Suppressor macrophage treated with lipopolysaccharide for 4 hours (primary cell): ENCODE data around the gene HOPX.
"Not testable (repeated sequence)": the region's sequence is repeated elsewhere in the genome, so short reads cannot be mapped to it uniquely, and the experiment has no call there.

Experiments used
- DNase-seq: peaks from one replicate; pipeline ENCODE4 v3.0.0-alpha.2; 2020

Gene HOPX

DNA sequence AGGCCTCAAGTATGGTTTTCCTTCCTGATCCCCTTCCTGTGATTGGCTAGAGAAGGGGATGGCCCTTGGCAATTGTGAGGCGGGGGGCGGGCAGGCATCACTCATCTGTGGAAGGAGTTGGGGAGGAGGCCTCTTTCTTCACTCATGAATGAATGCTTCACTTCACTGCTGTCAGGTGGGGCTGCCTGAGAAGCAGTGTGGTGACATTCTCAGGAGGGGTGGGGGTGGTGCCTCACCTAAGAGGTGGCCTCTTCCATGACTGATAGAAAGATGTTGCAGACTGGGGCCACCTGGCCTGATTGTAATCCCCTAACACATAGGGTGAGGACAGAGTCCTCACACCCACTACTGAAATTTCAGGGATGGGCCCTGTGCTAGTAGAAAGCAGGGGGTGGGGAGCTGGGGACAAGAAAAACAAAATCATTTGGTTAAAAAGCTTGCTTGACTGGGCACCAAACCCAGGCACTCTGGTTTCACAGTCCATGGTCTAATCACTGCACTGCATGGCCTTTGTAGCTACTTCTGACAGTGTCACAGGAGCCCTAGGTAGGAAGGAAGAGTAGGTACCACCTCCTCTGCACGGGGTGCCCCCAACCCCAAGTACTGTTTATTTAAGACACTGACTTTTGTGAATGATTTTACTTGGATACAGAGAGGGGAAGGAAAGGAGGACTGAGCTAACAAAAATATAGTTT, 5.6 kb upstream of the HOPX start:
- DNase-seq: no peak

DNA sequence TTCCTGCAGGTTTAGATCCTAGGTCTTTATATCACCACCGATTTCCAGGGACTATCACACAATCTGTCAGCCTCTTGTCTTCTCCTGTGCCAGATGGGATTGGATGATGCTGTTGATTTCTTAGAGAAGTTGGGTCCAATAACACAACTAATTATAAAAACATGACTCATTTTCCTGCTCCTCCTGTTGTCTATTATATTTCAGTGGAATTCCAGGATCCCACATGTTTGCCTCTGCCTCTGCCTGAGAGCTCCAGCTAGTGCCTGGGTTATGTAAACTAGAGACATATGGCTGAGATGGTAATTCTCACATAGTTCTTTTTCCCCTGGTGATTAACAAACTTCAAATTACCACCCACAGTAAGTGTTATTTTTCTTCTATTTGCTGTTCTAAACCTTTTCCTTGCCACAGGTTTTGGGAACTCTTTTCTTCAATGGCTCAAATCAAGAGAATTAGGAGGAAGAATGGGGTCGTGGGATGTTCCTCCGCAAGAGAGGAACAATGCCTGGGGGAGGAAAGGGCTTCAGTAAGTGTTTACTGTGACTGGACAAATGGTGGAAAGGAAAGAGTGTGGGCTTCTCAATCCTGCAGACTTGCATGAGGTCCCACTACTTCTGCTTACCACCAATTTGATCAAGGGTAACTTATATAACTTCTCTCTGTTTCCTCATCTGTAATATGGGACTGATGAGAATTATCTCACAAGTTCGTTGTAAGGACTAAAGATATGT, 3.4 kb upstream of the HOPX start:
- DNase-seq: no peak

DNA sequence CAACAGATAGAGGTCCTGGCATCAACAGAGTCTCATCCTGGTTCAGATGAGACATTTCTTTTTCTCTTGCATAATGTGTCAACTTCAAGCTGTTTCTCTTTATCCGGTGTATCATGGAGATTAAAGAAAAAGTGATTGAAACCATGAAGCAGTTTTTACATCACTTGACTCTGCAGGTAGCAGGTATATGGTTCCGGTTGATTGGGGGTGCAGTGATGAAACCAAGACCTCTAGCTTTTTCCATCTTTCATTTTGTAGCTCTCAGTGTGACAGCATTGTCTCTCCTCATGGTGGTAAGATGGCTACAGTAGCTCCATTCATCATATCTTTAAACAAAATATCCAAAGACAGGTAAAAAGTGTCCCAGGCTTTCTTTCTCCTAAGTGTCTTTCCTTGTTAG, 2.4 kb upstream of the HOPX start:
- DNase-seq: no peak

DNA sequence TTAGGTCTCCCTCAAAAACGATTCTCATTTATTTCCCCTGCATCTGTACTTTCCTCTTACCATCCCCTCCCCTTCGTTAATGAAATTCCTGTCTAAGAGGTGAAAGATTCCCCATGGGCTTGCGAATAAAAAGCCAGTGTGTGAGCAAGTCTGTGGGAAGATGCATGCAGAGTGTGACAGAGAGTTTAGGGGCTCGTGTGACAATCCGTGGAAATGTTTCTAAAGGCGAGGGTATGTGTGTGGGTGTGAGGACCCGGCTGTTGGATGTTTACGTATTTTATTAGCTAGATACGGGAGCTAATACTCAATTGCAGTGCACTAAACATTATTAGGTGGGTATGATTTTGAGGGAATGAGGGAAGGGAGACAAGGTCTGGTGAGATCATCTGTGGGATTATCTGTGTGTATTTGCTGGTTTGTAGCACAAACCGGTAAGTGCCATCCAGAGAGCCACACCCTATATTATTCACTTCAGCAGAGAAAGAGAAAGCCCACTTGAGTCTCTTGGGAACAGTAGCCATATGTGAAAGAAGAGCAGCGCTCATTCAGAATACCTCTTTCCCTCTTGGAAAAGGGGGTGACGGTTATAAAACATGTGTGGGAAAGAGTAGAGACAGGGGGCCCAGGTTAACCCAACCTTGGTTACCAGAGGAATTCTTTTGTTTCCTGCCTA, 893 bp upstream of the HOPX start:
- no peak for DNase-seq

- no peak for DNase-seq
Measured at GRCh38 chr4:56680266-56680665, 830 bp downstream of the HOPX start.

DNA sequence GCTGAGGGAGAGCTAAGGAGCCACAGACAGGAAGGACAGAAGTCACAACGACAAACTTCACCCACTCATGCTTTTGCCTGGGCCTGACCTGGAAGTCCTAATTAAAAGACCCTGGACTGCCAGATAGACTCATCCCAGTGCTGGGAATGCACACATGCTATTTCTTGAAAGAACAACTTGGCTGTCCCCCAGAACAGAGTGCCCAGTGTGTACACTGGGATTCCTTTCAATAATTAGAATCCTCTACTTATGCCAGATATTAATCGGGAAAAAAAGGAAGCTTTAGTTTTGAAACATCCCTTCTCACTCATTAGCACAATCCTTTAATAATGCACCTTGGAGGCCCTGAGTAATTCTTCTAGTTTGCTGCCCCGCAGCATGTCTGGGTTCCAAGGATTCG, 3.4 kb downstream of the HOPX start:
- no peak for DNase-seq

- DNase-seq: no peak
Measured at GRCh38 chr4:56674984-56675383, 6.1 kb downstream of the HOPX start.

DNA sequence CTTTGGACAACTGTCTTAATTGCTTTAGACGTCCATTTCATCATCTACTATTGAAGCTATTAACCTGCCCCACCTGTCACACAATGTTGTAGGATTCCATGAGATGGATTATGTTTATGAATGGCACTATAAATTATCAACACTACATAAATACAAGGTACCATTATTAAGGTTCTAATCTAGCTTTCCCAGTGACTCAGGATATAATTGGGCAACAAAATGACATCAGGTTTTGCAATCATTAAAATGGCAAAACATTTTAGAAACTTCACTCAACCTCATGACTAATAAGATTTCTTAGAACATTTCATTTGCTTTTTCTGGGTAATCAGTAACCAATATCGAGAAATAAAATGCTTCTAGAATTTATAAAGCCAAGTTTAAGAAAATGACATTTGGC, 9.2 kb downstream of the HOPX start:
- DNase-seq: peak; percentile 72

DNA sequence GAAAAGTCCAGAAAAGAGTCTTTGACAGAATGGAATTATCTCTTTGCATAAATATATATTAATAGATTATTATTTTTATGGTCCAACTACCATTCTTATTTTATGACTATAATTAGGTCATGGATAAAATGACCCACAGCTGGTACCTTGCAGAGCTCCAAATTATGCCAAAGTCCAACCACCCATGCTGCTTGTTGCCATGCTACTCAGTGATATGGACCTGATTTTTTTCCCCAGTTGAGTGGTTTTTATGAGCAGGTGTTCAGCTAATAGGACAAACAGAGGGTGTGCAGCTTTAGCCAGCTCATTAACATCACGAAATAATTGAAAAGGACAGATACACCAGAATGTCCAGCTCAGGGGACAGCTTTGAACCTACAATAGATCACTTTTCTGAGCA, 9.7 kb downstream of the HOPX start:
- DNase-seq: no peak

DNA sequence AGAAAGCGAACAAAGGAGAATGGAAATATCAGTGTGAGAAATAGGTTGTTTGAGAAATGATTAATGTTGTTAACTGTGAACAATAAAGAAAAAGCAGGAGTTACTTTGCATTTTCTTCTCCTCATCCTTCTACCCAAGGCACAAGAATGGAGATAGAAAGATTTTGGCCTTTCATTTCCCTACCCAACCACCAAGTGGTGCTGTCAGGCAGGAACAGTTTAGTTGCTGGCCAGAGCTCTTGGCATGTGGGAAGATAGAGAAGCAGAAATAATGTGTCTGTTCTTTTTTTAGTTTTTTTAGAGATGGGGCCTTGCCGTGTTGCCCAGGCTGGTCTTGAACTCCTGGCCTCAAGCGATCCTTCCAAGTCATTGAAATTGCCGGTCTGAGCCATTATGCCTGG, 12.8 kb downstream of the HOPX start:
- DNase-seq: no peak

DNA sequence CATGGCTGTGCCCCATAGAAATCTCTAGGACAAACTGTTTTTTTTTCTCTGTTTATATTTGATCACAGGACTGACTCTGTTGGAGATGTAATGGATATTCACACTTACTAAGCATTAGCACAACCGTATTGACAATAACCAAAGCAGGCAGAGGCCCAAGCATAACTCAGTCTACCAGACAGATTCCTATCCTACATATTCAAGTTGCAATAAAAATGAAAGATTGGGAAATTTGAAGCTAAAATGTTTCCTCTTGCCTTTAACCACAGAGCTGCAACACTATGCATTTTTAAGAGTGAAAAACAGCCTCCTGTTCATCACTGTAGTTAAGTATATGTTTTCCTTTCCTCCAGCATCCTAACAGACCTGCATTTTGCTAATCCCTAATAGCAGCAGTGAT, 13.7 kb downstream of the HOPX start:
- DNase-seq: not testable (repeated sequence)

GRCh38 chr4:56666279-56666678, 14.8 kb downstream of the HOPX start:
- peak; percentile 43 for DNase-seq

DNA sequence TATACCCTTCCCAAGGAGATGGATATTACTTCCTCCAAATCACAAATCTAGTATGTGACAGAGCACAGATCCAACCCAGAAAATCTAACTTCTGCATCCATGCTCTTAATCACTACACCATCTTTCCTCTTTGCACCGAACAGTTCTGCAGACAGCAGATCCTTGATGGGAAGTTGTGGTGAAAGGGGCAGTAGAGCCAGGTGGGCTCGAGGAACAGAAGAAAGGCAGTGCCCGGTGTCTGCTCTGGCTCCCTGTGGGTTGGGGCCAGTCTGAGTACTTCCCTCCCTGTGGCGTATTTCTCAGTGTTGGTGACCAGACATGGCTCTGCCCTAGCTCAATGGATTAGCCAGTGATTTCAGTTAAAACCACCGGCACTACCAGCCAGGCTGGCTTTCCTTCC, 15.3 kb downstream of the HOPX start:
- no peak for DNase-seq

DNA sequence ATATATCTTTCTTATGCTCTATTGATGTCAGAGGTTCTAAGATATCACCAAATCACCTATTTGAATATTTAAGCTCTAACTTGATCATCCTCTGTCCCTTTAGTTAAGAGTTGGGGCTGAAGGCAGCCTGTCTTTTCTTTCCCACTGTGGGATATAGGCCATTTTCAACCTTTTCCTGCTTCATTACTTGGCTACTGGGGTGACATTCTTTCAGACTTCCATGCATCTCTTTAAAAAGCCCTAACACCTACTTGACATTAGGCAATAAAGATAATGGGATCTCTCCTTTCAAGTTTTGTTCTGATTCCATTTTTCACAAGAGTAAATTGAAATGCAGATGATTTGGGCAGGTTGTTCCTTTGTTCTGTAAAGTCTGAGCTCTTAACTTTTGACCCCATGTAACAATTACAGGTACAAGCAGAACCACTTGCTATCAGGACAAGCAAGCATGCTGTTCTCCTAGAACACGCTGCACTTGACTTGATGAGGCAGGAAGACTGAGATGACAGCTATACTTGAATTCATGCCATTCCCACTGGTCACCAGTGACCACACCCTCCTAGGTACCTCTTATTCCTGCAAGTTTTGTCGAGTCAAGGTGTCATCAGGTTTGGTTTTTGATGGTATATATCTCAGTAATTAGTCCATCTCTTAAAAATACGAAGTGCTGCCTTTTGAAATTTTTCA, 18.2 kb downstream of the HOPX start:
- DNase-seq: no peak

GRCh38 chr4:56659946-56660345, 21.1 kb downstream of the HOPX start:
- DNase-seq: no peak

GRCh38 chr4:56658528-56658927, 22.6 kb downstream of the HOPX start:
- DNase-seq: no peak

- no peak for DNase-seq
Measured at GRCh38 chr4:56657818-56658217, 23.3 kb downstream of the HOPX start.

DNA sequence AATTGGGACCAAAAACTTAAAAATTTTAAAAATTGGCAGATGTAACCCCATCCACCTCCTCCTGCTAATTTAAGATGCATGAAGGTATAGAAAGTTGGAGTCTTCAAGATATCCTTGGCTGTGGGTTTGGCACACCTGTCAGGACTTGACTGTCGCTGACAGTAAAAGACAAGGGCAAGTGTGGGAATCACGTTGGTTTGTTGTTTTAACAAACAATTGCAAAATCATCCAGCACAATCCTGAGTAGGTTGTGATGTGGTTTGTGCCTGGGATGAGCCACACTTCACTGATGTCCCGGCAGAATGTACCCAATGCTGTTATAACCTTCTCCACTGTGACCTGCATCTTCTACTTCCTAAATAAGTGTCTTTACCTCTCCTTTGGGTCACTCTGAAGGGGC, 24.0 kb downstream of the HOPX start:
- no peak for DNase-seq

DNA sequence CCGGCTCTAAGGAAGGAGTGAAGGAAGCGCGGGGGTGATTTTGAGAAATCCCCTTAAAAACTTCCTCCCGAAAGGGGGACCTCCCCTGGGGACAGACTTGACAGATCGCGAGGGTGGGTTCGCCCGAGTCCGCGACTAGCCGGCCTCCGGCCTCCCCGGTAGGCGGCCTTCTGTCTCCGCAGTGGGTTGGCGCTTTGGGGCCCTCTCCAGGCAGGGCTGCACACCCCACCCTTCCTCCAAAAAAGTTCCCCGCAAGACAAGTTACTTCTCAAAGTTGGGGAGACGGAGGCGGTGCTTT, 24.8 kb downstream of the HOPX start:
- DNase-seq: no peak

- no peak for DNase-seq
Measured at GRCh38 chr4:56655627-56656345, 25.3 kb downstream of the HOPX start.

DNA sequence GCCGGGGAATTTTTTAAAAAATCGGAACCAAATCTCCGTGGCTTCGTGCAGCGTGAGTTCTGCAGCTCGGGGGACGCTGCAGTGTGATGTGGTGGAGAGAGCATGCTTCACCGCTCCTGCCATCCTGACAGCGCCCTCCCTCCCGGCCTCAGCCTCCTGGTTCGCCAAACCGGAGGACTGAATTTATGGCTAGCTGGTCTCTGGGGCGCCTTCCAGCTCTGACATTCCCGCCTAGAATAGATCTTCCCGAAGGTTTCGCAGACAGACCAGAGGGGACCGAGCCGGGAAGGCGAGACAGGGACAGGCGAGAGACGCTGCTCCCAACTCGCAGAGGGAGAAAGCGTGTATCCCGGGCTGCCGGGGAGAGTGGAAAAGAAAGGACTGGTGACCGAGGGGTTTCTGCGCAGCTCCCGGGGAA, 25.9 kb downstream of the HOPX start:
- DNase-seq: no peak

DNA sequence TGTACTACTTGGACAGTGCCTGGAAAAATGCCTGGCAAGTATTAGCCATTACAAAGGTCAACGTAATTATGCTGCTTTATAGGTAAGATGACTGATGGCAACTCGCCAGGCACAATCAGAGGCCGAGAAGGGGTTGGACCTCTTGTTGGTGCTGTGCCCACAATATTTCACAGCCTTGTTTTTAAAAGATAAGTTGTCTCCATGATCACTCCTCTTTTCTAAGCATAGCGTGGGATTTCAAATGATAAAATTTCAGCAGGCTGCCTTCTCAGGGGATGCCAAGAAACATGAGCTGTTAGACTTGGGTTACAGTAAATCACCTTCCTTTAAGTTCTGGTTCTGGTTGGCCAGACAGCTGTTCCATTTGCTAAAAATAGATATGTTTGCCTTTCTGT, 26.9 kb downstream of the HOPX start:
- no peak for DNase-seq
